ENCODE data around the gene HTRA2.
"Not testable (repeated sequence)": the region's sequence is repeated elsewhere in the genome, so short reads cannot be mapped to it uniquely, and the experiment has no call there.

HTRA2 gene

GRCh38 chr2:74556831-74557370 lies 27.2 kb downstream of the HTRA2 start:
- TF ChIP-seq CTCF (IDR thresholded peaks at IDR 0.05) = no peak
- no peaks in the 10 kb centered on the region for H3K36me3 ChIP-seq (ENCODE audit: control insufficient read depth, insufficient read depth, low read length)
- H3K4me1 ChIP-seq = no peaks in the 10 kb centered on the region
- no peak overlapping the region for H2AFZ ChIP-seq
- no peak overlapping the region for H3K9ac ChIP-seq
- H3K27me3 ChIP-seq (ENCODE audit: control insufficient read depth, insufficient read depth, low read length) = no peaks in the 10 kb centered on the region
- no peak overlapping the region for H3K4me2 ChIP-seq (ENCODE audit: low read length)
- no peaks in the 10 kb centered on the region for H3K9me3 ChIP-seq (ENCODE audit: control insufficient read depth, low read length)
- H3K4me3 ChIP-seq (ENCODE audit: low read depth, low read length) = no peak overlapping the region
- no peaks in the 10 kb centered on the region for H3K79me2 ChIP-seq
- no peak overlapping the region for H3K27ac ChIP-seq

- Histone ChIP-seq H3K4me3 (ENCODE audit: low read depth, low read length) (no peak overlapping the region), H3K27ac (no peak overlapping the region), H3K27me3 (ENCODE audit: control insufficient read depth, insufficient read depth, low read length) (no peaks in the 10 kb centered on the region), H2AFZ (no peak overlapping the region), H3K4me2 (ENCODE audit: low read length) (no peak overlapping the region), H3K79me2 (no peaks in the 10 kb centered on the region), H3K9me3 (ENCODE audit: control insufficient read depth, low read length) (no peaks in the 10 kb centered on the region), H3K4me1 (no peaks in the 10 kb centered on the region), H3K9ac (no peak overlapping the region), H3K36me3 (ENCODE audit: control insufficient read depth, insufficient read depth, low read length) (no peaks in the 10 kb centered on the region)
- no peak for TF ChIP-seq CTCF (IDR thresholded peaks at IDR 0.05)
Observed at GRCh38 chr2:74558284-74559230, 28.8 kb downstream of the HTRA2 start.

- Histone ChIP-seq H3K79me2 (no peaks in the 10 kb centered on the region), H3K36me3 (ENCODE audit: control insufficient read depth, insufficient read depth, low read length) (no peaks in the 10 kb centered on the region), H2AFZ (no peak overlapping the region), H3K9ac (no peak overlapping the region), H3K4me3 (ENCODE audit: low read depth, low read length) (no peak overlapping the region), H3K27me3 (ENCODE audit: control insufficient read depth, insufficient read depth, low read length) (no peaks in the 10 kb centered on the region), H3K9me3 (ENCODE audit: control insufficient read depth, low read length) (no peaks in the 10 kb centered on the region), H3K4me1 (no peaks in the 10 kb centered on the region), H3K27ac (no peak overlapping the region), H3K4me2 (ENCODE audit: low read length) (no peak overlapping the region)
- no peak for TF ChIP-seq CTCF (IDR thresholded peaks at IDR 0.05)
Observed at GRCh38 chr2:74559912-74560311, 30.2 kb downstream of the HTRA2 start.

GRCh38 chr2:74560591-74560990 lies 30.9 kb downstream of the HTRA2 start:
- H3K9ac ChIP-seq = no peak overlapping the region
- no peak for TF ChIP-seq CTCF (IDR thresholded peaks at IDR 0.05)
- H3K36me3 ChIP-seq (ENCODE audit: control insufficient read depth, insufficient read depth, low read length) = no peaks in the 10 kb centered on the region
- H3K9me3 ChIP-seq (ENCODE audit: control insufficient read depth, low read length) = no peaks in the 10 kb centered on the region
- no peaks in the 10 kb centered on the region for H3K79me2 ChIP-seq
- no peak overlapping the region for H3K27ac ChIP-seq
- no peak overlapping the region for H2AFZ ChIP-seq
- no peaks in the 10 kb centered on the region for H3K27me3 ChIP-seq (ENCODE audit: control insufficient read depth, insufficient read depth, low read length)
- H3K4me2 ChIP-seq (ENCODE audit: low read length) = no peak overlapping the region
- no peaks in the 10 kb centered on the region for H3K4me1 ChIP-seq
- H3K4me3 ChIP-seq (ENCODE audit: low read depth, low read length) = no peak overlapping the region

GRCh38 chr2:74561022-74561421 lies 31.3 kb downstream of the HTRA2 start:
- H2AFZ ChIP-seq; H3K4me2 ChIP-seq (ENCODE audit: low read length); H3K4me3 ChIP-seq (ENCODE audit: low read depth, low read length); H3K79me2 ChIP-seq; H3K9me3 ChIP-seq (ENCODE audit: control insufficient read depth, low read length); H3K4me1 ChIP-seq; H3K9ac ChIP-seq; H3K27me3 ChIP-seq (ENCODE audit: control insufficient read depth, insufficient read depth, low read length); H3K27ac ChIP-seq; H3K36me3 ChIP-seq (ENCODE audit: control insufficient read depth, insufficient read depth, low read length): not testable (repeated sequence)

Measured in parathyroid adenoma (tissue), 2 donors.